ENCODE data around the gene CUL5.

GRCh38 chr11:107988397-107989158 is 20.1 kb upstream of the CUL5 start:
- TF ChIP-seq CTCF (conservative IDR thresholded peaks at IDR 0.05; ENCODE audit: low read depth, low read length) (no peak), RFX5 (IDR thresholded peaks at IDR 0.05; ENCODE audit: low read depth, low read length) (no peak)
